Measurements from ENCODE around the gene PRELID2. TPM values are rescaled to one million over a fixed set of nuclear protein-coding genes. Genes with fewer than 3 reads are reported as not detected.

Gene PRELID2
- polyA plus RNA-seq, 1 of the 3 experiments (the other 2 are of a cell fraction) = 5.3 TPM

DNA sequence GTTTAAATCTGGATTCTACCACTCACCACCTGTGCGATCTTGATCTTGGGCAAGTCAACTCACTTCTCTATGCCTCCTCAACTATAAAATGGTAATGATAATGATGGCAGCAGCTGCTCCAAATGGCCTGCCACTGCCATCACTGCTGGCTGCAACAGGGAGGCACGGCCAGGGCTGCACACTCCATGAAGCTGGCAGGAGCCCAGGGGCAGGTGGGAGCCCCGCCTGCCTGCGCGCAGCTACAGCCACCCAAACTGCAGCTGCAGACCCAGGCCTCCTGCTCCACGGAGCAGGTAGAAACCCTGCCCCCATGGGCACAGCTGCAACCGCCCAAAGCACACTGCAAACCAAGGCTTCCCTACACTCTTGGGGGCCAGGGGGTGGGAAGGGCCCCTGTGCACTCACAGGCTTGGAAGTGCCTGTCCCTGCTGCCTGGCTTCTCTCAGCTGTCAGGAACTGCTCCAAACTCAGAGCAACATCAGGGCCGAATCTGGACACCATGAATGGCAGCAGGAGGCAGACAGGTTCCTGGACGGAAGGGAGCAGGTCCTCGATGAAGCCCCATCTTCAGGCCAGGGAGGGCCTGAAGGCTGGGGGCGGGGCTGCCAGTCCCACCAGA lies 57.6 kb downstream of the PRELID2 start:
- no peaks in the 10 kb centered on the region for H3K9me2 ChIP-seq
- H3K4me3 ChIP-seq (ENCODE audit: low read depth in 2 of 2, low read length in 1 of 2) = no peak overlapping the region
- H3K79me2 ChIP-seq (ENCODE audit: insufficient read depth) = no peaks in the 10 kb centered on the region
- no peak overlapping the region for H3K9ac ChIP-seq
- H4K20me1 ChIP-seq (ENCODE audit: insufficient read depth) = no peaks in the 10 kb centered on the region
- peaks cover 0 to 4% of the 10 kb centered on the region in 2 experiments for H3K36me3 ChIP-seq (replicated peaks in 1 of 2; ENCODE audit: control insufficient read depth in 1 of 2, insufficient read depth in 2 of 2, low read length in 1 of 2)
- H3K4me1 ChIP-seq (ENCODE audit: control insufficient read depth in 1 of 2, insufficient read depth in 2 of 2, low read depth in 1 of 2, low read length in 1 of 2) = peaks cover 0 to 18% of the 10 kb centered on the region in 2 experiments; a peak in 3 of 4 replicates
- H3K4me2 ChIP-seq = peak overlapping the region; percentile 59; the same call in 1 of the 2 replicates
- ChIA-PET POLR2A (interaction anchor here (0.5 kb wide), 1 partner anchor 110 kb away, joined by 3 read pairs; no protein-coding TSS in a partner anchor), CTCF (interaction anchor here (1.8 kb wide), 1 partner anchor 49 kb away, joined by 4 read pairs; no protein-coding TSS in a partner anchor)
- H3F3A ChIP-seq (replicated peaks; ENCODE audit: insufficient read depth) = peaks cover 20% of the 10 kb centered on the region
- TF ChIP-seq SMC3 (IDR thresholded peaks at IDR 0.05; ENCODE audit: low read depth, low read length) (no peak), GATA2 (CRISPR knock-in tag; IDR thresholded peaks at IDR 0.05) (no peak), POLR2AphosphoS5 (IDR thresholded peaks at IDR 0.05; ENCODE audit: low read depth, low read length) (no peak), RCOR1 (IDR thresholded peaks at IDR 0.05; ENCODE audit: low read length) (no peak), TEAD4 (IDR thresholded peaks at IDR 0.05; ENCODE audit: borderline replicate concordance, insufficient read depth) (no peak), EZH2phosphoT487 (IDR thresholded peaks at IDR 0.05; ENCODE audit: borderline replicate concordance, low read depth) (no peak), NFIC (IDR thresholded peaks at IDR 0.05; ENCODE audit: borderline replicate concordance) (no peak), FOXM1 (IDR thresholded peaks at IDR 0.05; ENCODE audit: low read depth) (no peak), ELF1 (IDR thresholded peaks at IDR 0.05) (no peak), TAF1 (IDR thresholded peaks at IDR 0.05; ENCODE audit: borderline replicate concordance, low read depth, low read length) (no peak), RFX5 (IDR thresholded peaks at IDR 0.05; ENCODE audit: low read length) (no peak), JUND (IDR thresholded peaks at IDR 0.05) (no peak)
- H3K27ac ChIP-seq (ENCODE audit: low read depth in 2 of 2, low read length in 1 of 2) = peak overlapping the region in 1 of 2 experiments; percentile 88; a peak in 2 of 4 replicates
- H3K27me3 ChIP-seq (ENCODE audit: insufficient read depth) = no peaks in the 10 kb centered on the region
- DNase-seq = no peak
- no peak overlapping the region for H2AFZ ChIP-seq (ENCODE audit: low read depth)
- H3K9me3 ChIP-seq = no peaks in the 10 kb centered on the region
- WGBS (ENCODE audit: low lambda C conversion rate) = 83% methylated on average over 6 of the region's 11 CpGs

DNA sequence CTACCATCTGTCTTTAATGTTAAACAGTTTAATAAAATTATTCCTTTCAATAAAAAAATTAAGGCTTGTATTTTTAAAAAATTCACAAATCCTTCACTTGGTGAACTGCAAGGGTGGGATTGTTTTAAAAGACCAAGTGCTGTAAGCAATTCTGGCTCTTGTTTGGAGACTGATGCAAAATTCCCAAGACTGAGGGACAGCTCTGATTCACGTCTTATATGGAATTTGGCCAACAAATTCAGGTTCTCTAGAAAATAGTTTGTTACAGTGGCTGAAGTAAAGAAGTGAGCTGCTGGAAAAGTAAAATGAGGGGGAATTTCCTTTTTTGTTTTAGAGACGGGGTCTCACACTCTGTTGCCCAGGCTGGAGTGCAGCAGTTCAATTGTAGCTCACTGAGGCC lies 58.3 kb downstream of the PRELID2 start:
- H4K20me1 ChIP-seq (ENCODE audit: insufficient read depth) = no peaks in the 10 kb centered on the region
- H3K27me3 ChIP-seq (ENCODE audit: insufficient read depth) = no peaks in the 10 kb centered on the region
- no peaks in the 10 kb centered on the region for H3K79me2 ChIP-seq (ENCODE audit: insufficient read depth)
- no peak overlapping the region for H3K4me3 ChIP-seq (ENCODE audit: low read depth in 2 of 2, low read length in 1 of 2)
- H3K9ac ChIP-seq = peak overlapping the region; percentile 54; the same call in 1 of the 2 replicates
- H2AFZ ChIP-seq (ENCODE audit: low read depth) = no peak overlapping the region
- no peaks in the 10 kb centered on the region for H3K9me3 ChIP-seq
- TF ChIP-seq NFIC (IDR thresholded peaks at IDR 0.05; ENCODE audit: borderline replicate concordance) (0 out of 2 replicates have a peak, but pooled peaks have one; percentile 15), TAF1 (IDR thresholded peaks at IDR 0.05; ENCODE audit: borderline replicate concordance, low read depth, low read length) (no peak)
- H3K27ac ChIP-seq (ENCODE audit: low read depth in 2 of 2, low read length in 1 of 2) = peak overlapping the region in 1 of 2 experiments; percentile 88; a peak in 2 of 4 replicates
- ChIA-PET POLR2A (interaction anchor here (0.5 kb wide), 1 partner anchor 111 kb away, joined by 3 read pairs; no protein-coding TSS in a partner anchor), CTCF (interaction anchor here (1.8 kb wide), 1 partner anchor 49 kb away, joined by 4 read pairs; no protein-coding TSS in a partner anchor)
- H3K36me3 ChIP-seq (replicated peaks in 1 of 2; ENCODE audit: control insufficient read depth in 1 of 2, insufficient read depth in 2 of 2, low read length in 1 of 2) = peaks cover 0 to 4% of the 10 kb centered on the region in 2 experiments
- peaks cover 20% of the 10 kb centered on the region for H3F3A ChIP-seq (replicated peaks; ENCODE audit: insufficient read depth)
- H3K9me2 ChIP-seq = no peaks in the 10 kb centered on the region
- 48% methylated on average over 2 of the region's 2 CpGs for WGBS (ENCODE audit: low lambda C conversion rate)
- peak overlapping the region; percentile 59 for H3K4me2 ChIP-seq
- H3K4me1 ChIP-seq (ENCODE audit: control insufficient read depth in 1 of 2, insufficient read depth in 2 of 2, low read depth in 1 of 2, low read length in 1 of 2) = peaks cover 0 to 18% of the 10 kb centered on the region in 2 experiments; a peak in 3 of 4 replicates
- DNase-seq = no peak

Measured in SK-N-SH (cell line).